ENCODE data around the gene AFG3L2. TPM values are rescaled to one million over a fixed set of nuclear protein-coding genes. Genes with fewer than 3 reads are reported as not detected.
A peak's percentile ranks its signal among the peaks of the same experiment; 100 is the strongest.

AFG3L2 gene
- total and polyA plus RNA-seq, 2 of the 8 experiments (the other 6 are each of a cell fraction or from before 2014, with no cell fraction given), result 29.7 to 84.8 TPM

DNA sequence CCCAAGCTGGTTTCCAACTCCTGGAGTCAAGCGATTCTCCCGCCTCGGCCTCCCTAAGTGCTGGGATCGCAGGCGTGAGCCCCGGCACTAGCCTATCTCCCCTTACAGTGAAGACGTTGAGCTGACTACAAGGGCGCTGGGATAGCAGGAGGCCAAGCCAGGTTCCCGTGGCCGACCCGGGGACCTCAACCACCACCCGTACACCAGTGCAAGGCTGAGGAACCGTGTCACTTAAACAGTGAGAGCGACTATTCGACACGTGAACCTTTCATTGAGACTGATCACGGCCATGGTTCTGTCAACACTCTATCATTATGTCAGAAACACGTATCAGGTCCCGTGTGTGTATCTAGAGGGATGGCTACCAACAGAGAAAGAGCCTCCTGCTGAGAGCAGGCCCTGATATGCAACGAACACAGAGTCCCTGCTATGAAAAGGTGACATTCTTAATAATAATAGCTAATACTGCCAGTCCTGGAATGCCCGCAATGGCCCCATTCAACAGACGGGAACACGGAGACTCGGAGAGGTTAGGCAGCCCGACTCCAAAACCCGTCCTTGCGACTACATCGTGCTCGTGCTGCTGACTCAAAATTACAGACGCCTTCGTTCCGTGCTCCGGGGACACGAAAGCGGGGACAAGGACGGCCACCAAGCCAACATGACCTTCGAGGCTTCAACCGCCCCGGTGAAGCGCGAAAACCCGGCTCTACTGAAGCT is 833 bp downstream of the AFG3L2 start:
- FAIRE-seq (no peak), DNase-seq (ENCODE audit: low read depth in 1 of 2, low spot score in 2 of 2) (no peak)
- no peaks in the 10 kb centered on the region for H3K27me3 ChIP-seq (replicated peaks in 1 of 4; ENCODE audit: control insufficient read depth in 3 of 4, extremely low read depth in 1 of 4, insufficient read depth in 3 of 4, low read length in 3 of 4)
- H2AFZ ChIP-seq (ENCODE audit: low read length), result no peak overlapping the region
- no peak overlapping the region for H2BK120ac ChIP-seq (replicated peaks; ENCODE audit: low read depth, low read length)
- peak overlapping the region; percentile 90 for H3K27ac ChIP-seq (ENCODE audit: low read depth, low read length)
- CTCF ChIA-PET (ENCODE audit: partially characterized antibody), result interaction anchor here (0.8 to 2.3 kb wide), 5 partner anchors 18 to 140 kb away, joined by 3 to 11 read pairs (median 3); no protein-coding TSS in a partner anchor
- peak overlapping the region; percentile 98 to 100 for H3K4me2 ChIP-seq (ENCODE audit: insufficient read depth in 1 of 2, low read depth in 2 of 2, low read length in 2 of 2)
- H3K36me3 ChIP-seq (ENCODE audit: control insufficient read depth in 2 of 4, insufficient read depth in 4 of 4, low read length in 3 of 4), result no peaks in the 10 kb centered on the region
- H3K14ac ChIP-seq (ENCODE audit: insufficient read length), result peak overlapping the region; percentile 68
- peaks cover 12 to 15% of the 10 kb centered on the region in 2 experiments for H4K20me1 ChIP-seq (replicated peaks in 1 of 2; ENCODE audit: control insufficient read depth in 1 of 2, insufficient read depth in 2 of 2, low read length in 2 of 2)
- H2BK5ac ChIP-seq (ENCODE audit: low read depth, low read length), result no peak overlapping the region; the same call in 1 of the 2 replicates
- WGBS, 2 experiments (ENCODE audit: extremely low coverage in 1 of 2, insufficient coverage in 1 of 2, insufficient read length in 1 of 2, insufficient replicate concordance in 2 of 2, low coverage in 1 of 2, low lambda C conversion rate in 2 of 2, missing lambda C conversion rate in 1 of 2), result 19% methylated on average over 42 of the region's 42 CpGs; no CpG with 5 or more reads in 1 of the 2 experiments
- H3K23me2 ChIP-seq (ENCODE audit: low read depth, low read length), result peaks cover 9% of the 10 kb centered on the region
- no peak overlapping the region for H2BK12ac ChIP-seq (ENCODE audit: low read depth, low read length)
- peaks cover 41 to 54% of the 10 kb centered on the region in 2 experiments for H3K79me2 ChIP-seq (ENCODE audit: control insufficient read depth in 1 of 2, insufficient read depth in 2 of 2, low read length in 2 of 2)
- peak overlapping the region; percentile 75 for H4K91ac ChIP-seq (replicated peaks; ENCODE audit: insufficient read length, low read length)
- H4K5ac ChIP-seq (ENCODE audit: insufficient read length, low read depth, low read length), result no peak overlapping the region
- H4K8ac ChIP-seq (ENCODE audit: extremely low read depth, insufficient read depth, low read length), result no peak overlapping the region; the same call in 1 of the 2 replicates
- POLR2A ChIA-PET (ENCODE audit: partially characterized antibody), result interaction anchor here (0.8 to 2.8 kb wide), 16 partner anchors 8 to 536 kb away, joined by 3 to 12 read pairs (median 4); partner anchors contain the start of genes CEP76, PRELID3A and PSMG2
- H3K9ac ChIP-seq (replicated peaks in 1 of 4; ENCODE audit: extremely low read depth in 1 of 4, low read depth in 3 of 4, low read length in 3 of 4), result peak overlapping the region; percentile 26 to 93 (median 86)
- no peak overlapping the region; the same call in 1 of the 2 replicates for H3K18ac ChIP-seq (ENCODE audit: extremely low read depth, low read length)
- H3K4ac ChIP-seq (replicated peaks; ENCODE audit: insufficient read length, low read depth, low read length), result peak overlapping the region; percentile 81
- H3K4me3 ChIP-seq (ENCODE audit: extremely low read depth in 1 of 4, insufficient read depth in 2 of 4, low read depth in 3 of 4, low read length in 4 of 4), result peak overlapping the region; percentile 65 to 84 (median 76)
- H2BK15ac ChIP-seq (ENCODE audit: low read length), result no peak overlapping the region
- H3K9me3 ChIP-seq (ENCODE audit: insufficient read depth in 2 of 2, low read depth in 1 of 2, low read length in 1 of 2), result no peaks in the 10 kb centered on the region
- peak overlapping the region; percentile 70; the same call in 1 of the 2 replicates for H2AK5ac ChIP-seq (ENCODE audit: low read depth, low read length)
- no peak overlapping the region for H3K23ac ChIP-seq (ENCODE audit: insufficient read length)
- H3K4me1 ChIP-seq (replicated peaks in 1 of 4; ENCODE audit: control insufficient read depth in 3 of 4, insufficient read depth in 4 of 4, low read length in 3 of 4), result peaks cover 3 to 15% (median 7%) of the 10 kb centered on the region in 4 experiments
- H2BK20ac ChIP-seq (ENCODE audit: low read length), result no peak overlapping the region
- H3K79me1 ChIP-seq (ENCODE audit: low read depth, low read length), result peaks cover 19% of the 10 kb centered on the region
- H3K56ac ChIP-seq (replicated peaks; ENCODE audit: insufficient read length, low read depth, low read length), result peak overlapping the region; percentile 78
- TF ChIP-seq SP4 (IDR thresholded peaks at IDR 0.05; ENCODE audit: low read length) (no peak), KDM5A (IDR thresholded peaks at IDR 0.05; ENCODE audit: low read length) (no peak), KDM4A (IDR thresholded peaks at IDR 0.05; ENCODE audit: low read depth, low read length, severe bottlenecking) (no peak), CBX5 (IDR thresholded peaks at IDR 0.05; ENCODE audit: low read depth, low read length) (no peak), HDAC2 (IDR thresholded peaks at IDR 0.05; ENCODE audit: borderline replicate concordance in 1 of 2, low read depth in 2 of 2, low read length in 2 of 2) (no peak; a peak in 1 of 4 replicates), SP2 (IDR thresholded peaks at IDR 0.05; ENCODE audit: low read length) (no peak), TAF7 (optimal IDR thresholded peaks at IDR 0.05; ENCODE audit: borderline replicate concordance, low read depth, low read length) (no peak), KDM1A (IDR thresholded peaks at IDR 0.05; ENCODE audit: borderline replicate concordance, low read length) (peak; percentile 80; the same call in 1 of the 2 replicates), FOSL1 (IDR thresholded peaks at IDR 0.05; ENCODE audit: insufficient read depth, low read depth, low read length) (no peak)
- TF ChIP-seq, protein P1, sequence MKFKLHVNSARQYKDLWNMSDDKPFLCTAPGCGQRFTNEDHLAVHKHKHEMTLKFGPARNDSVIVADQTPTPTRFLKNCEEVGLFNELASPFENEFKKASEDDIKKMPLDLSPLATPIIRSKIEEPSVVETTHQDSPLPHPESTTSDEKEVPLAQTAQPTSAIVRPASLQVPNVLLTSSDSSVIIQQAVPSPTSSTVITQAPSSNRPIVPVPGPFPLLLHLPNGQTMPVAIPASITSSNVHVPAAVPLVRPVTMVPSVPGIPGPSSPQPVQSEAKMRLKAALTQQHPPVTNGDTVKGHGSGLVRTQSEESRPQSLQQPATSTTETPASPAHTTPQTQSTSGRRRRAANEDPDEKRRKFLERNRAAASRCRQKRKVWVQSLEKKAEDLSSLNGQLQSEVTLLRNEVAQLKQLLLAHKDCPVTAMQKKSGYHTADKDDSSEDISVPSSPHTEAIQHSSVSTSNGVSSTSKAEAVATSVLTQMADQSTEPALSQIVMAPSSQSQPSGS (IDR thresholded peaks at IDR 0.05; ENCODE audit: low read length), result no peak

All from H1 (cell line).